EH (cell line): Measurements from ENCODE around the gene LRRN2.
A peak's percentile ranks its signal among the peaks of the same experiment; 100 is the strongest.
"Not testable (repeated sequence)": the region's sequence is repeated elsewhere in the genome, so short reads cannot be mapped to it uniquely, and the experiment has no call there.

Experiments
- DNase-seq: peaks from one replicate; pipeline ENCODE4 v3.0.0-alpha.2; 2015; ENCODE audit warnings: low read depth

The LRRN2 gene

DNA sequence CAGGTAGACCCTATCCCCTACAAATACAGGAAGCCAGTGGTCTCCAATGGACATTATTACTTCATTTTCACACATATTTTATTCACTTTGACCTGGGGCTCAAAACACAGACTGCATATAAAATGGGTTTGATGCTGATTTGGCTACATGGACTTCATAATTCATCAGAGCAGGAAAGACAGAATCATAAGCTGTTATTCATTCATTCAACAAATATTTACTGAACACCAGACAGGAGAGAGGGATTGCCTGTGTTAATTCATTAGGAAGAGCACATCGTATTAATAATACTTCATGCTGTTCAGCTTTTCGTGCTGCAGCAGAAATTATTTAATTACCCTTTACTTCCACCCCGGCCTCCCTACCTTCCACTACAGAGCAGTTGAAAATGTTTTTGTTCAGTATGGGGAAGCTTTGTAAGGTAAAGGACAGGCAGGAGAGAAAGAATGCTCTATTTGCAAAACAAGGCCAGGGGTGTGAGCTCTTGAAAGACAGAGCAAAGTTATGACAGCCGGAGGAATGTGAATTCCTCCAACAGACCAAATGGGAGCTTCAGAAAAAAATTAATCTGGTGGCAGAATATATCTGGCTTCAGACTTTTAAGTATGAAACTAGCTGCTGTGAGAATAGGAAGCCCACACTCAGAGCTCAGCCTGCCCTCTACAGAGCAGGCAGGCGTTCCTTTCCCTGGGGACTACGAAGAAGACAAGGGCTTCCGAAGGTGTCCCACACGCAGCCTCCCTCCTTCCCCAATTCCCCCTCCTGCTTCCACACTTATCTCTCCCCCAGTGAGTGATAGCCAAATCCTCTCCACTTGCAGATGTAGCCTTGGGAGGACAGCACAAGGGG, 111.3 kb downstream of the LRRN2 start:
- DNase-seq, result peak; percentile 21

DNA sequence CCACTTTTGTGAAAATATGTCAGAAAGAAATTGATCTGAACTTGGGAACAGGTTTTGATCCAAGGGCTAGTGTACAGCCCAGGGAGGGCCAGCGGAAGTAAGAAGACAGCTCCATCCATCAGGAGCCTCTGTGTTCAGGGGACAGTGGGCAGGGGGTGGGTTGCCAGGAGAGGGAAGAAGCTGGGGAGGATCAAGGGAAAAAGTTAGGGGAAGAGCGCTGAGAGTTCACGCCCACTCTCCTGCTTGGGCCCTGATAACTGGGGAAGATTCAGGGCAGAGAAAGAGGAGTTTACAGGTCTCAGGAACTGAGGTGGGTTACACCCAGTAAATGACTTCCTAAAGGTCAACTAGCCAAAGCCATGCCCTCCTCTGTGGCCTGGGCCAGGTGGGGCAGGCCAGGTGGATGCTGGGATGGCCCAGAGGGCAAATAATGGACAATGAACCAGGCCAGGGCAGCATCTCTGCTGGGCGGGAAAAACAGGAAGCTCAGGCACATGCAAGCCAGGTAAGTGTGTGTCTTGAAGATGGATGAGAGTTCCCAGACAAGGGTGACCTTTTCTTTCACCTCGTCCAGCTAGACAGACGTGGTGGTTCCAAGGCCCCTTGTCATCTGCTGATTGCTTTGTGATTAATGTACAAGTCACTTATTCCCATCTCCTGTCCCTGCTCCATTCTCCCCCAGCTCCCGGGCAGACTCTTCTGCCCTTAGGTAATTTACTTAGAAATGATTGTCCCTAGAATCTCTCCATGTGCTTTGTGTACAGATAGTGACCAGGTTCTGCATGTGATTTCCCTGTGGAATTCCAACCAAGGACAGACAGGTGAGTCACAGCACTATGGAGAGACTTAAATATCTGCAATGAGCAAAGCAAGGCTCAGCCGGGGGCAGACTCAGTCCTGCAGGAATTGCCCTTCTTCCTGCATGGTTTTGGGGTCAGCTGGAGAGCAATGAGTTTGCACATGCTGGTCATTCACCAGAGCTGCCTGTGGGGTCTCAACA, 112.3 kb downstream of the LRRN2 start:
- peak; percentile 44 for DNase-seq

DNA sequence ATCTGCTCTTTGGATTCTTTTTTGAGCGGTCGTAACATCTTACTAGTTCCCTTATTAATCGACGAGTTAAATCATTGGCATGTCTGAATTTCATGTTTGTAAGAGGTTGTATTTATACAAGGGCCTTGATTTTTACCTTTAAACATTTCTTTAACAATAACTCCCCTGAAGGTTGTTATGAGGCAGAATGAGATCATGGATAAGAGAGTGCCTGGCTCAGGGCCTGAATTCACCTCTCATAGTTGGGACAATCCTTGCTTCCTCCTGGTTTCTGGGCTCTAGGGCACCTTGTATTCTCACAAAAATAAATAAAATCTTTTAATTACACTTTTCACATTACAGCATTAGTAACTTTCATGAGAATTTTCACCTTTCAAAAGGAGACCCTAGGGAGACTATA, 113.9 kb downstream of the LRRN2 start:
- no peak for DNase-seq

DNA sequence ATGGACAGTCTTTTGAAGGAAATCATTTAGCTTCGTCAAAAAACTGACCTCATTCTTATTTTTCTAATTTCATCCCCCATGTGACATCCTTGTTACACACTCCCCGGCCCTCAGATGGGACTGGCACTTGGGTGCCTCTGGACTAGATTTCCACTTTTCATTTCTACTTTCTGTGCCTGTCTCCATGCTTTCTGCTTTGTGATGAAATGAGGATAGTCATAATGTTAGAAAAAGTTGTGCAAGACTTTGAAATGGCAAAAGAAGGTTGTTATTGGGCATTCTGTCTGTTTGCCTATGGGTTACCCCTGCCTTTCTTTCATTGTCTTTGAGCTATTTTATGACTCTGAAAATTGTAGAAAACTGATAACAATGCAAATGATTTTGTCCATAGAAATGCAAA, 114.4 kb downstream of the LRRN2 start:
- DNase-seq, result no peak

GRCh38 chr1:204570021-204570420, 115.5 kb downstream of the LRRN2 start:
- not testable (repeated sequence) for DNase-seq

- DNase-seq, result no peak
These were observed 116.1 kb downstream of the LRRN2 start for GRCh38 chr1:204569478-204569877.

DNA sequence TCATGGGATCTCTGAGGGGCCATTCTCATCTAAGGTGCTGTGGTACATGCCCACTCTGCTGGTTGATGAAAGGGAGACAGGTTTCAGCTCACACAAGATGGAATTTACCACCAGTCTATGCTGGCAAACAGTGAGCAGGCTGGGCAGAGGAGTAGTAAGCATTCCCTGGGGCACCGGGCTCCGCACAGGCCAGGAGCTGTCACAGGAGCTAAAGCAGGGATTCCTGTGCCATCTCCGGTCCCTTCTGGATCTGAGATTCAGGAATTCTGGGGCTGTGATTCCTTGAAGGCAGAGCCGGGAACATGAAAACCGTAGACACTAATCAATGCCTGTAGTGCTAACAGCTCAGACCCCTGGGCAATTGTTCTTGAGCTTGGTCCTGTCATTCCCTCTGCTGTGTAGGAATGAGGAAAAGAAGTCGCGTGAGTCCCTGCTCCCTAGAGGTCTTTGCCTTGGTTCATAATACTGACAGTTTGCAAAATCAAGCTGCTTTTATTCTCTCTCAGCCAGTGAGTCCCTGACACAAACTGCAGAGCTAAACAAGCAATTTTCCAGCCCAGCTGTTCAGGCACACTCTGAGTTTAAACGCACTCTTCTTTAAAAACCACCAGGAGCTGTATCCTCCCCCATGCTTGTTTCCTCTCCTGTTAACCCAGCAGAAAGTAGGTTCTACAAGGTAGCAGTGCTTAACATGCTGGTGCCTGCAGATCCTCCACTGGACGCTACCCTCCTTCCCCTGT, 116.8 kb downstream of the LRRN2 start:
- no peak for DNase-seq
